Upper lobe of left lung (tissue), 6 donors: ENCODE data around the gene MS4A6A. TPM values are rescaled to one million over a fixed set of nuclear protein-coding genes. Genes with fewer than 3 reads are reported as not detected.

ENCODE experiments used
- ATAC-seq, 2 donors: fragments of 200-7000 bp; cut with Tn5 transposase; one replicate each; pipeline ENCODE4 v1.9.1; 2022; ENCODE audit warnings: mild to moderate bottlenecking in 2 of 2, moderate library complexity in 2 of 2; ENCODE audit not compliant: low FRiP score in 2 of 2
- DNase-seq, 2 donors: peaks; one replicate each; pipeline ENCODE4 v3.0.0-alpha.2; 2019 to 2020
- H3K27ac ChIP-seq, 4 donors: fragments of 200-600 bp; sonication (generic); one replicate each; pipeline ENCODE4 v1.5.1; 2016 to 2019
- H3K27me3 ChIP-seq, 4 donors: fragments of 200-600 bp; sonication (generic); one replicate each; pipeline ENCODE4 v1.5.1; 2017 to 2019
- H3K36me3 ChIP-seq, 4 donors: fragments of 200-600 bp; sonication (generic); one replicate each; pipeline ENCODE4 v1.5.1; 2016 to 2019
- H3K4me1 ChIP-seq, 4 donors: fragments of 200-600 bp; sonication (generic); one replicate each; pipeline ENCODE4 v1.5.1; 2018 to 2019
- H3K4me3 ChIP-seq, 4 donors: fragments of 200-600 bp; sonication (generic); one replicate each; pipeline ENCODE4 v1.5.1; 2017 to 2019; ENCODE audit warnings: mild to moderate bottlenecking in 2 of 4, moderate library complexity in 1 of 4
- H3K9me3 ChIP-seq, 4 donors: fragments of 200-600 bp; sonication (generic); one replicate each; pipeline ENCODE4 v1.5.1; 2018 to 2019
- EP300 ChIP-seq, 4 donors: sonication (generic); formaldehyde crosslinking; IDR thresholded peaks; one replicate each; pipeline ENCODE4 v1.5.1; 2017; ENCODE audit warnings: antibody characterized with exemption in 4 of 4, control low read depth in 2 of 4
- POLR2A ChIP-seq, 4 donors: fragments of 450-650 bp; IDR thresholded peaks; one replicate each; pipeline ENCODE4 v1.5.1; 2016 to 2017; ENCODE audit warnings: antibody characterized with exemption in 4 of 4, mild to moderate bottlenecking in 2 of 4
- POLR2AphosphoS5 ChIP-seq, 2 donors: sonication (generic); formaldehyde crosslinking; IDR thresholded peaks; one replicate each; pipeline ENCODE4 v1.5.1; 2017; ENCODE audit warnings: antibody characterized with exemption in 2 of 2
- WGBS, 2 donors: methylation state at CpG; one replicate each; pipeline ENCODE4 v1.1.5; 2017 to 2018; 5-methylcytosine and 5-hydroxymethylcytosine counted together
- total RNA-seq, 6 donors: library from RNA; depleted of rRNA in 4 of 6; stranded (reverse); fragments of >200 nt in 4 of 6; gene quantifications; one replicate each; pipeline versions ENCODE4 v1.1.0 to v1.2.1, GENCODE V29; 2016 to 2021
- TF ChIP-seq, protein P1 (sequence below), 6 experiments: fragments of 450-650 bp in 4 of 6; fragments of 200-600 bp in 2 of 6; sonication (generic) in 2 of 6; IDR thresholded peaks; one replicate each; pipeline ENCODE4 v1.5.1; 2016 to 2019; ENCODE audit warnings: antibody characterized with exemption in 6 of 6
- donor health status: DM: no; HTN: no; CAD: no; lungs with moderate emphysema.
- donor health status: DM: no; HTN: yes; CAD: no; lungs with severe emphysema.

The MS4A6A gene
- total RNA-seq, 6 donors from 2014 or later: 21.4 to 156 (median 97.0) TPM

DNA sequence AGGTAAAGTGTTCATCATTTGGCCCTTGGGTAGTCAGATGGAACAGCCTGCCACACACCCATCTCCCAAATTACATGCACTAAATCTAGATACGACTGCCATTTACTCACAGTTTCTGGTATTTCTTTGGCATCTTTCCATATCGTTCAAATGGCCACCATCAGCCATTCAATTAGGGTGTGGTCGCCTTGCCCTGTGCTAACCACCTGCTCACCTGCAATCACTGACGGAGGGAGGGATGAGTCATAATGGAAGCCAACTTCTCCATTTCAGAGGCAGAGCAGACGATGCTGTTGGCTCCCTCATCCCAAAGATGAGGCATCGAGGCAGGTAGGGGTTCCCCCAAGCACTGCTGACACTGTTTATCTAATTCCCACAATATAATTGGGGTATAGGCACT is 14.6 kb downstream of the MS4A6A start:
- Histone ChIP-seq H3K27me3 (no peaks in the 10 kb centered on the region), H3K36me3 (no peaks in the 10 kb centered on the region), H3K9me3 (no peaks in the 10 kb centered on the region), H3K27ac (no peak overlapping the region), H3K4me1 (no peaks in the 10 kb centered on the region), H3K4me3 (no peak overlapping the region)
- WGBS, 2 donors: 74 to 86% methylated on average over 6 of the region's 6 CpGs
- TF ChIP-seq EP300 (IDR thresholded peaks at IDR 0.05) (no peak), POLR2A (IDR thresholded peaks at IDR 0.05) (no peak), POLR2AphosphoS5 (IDR thresholded peaks at IDR 0.05) (no peak)
- TF ChIP-seq, protein P1, sequence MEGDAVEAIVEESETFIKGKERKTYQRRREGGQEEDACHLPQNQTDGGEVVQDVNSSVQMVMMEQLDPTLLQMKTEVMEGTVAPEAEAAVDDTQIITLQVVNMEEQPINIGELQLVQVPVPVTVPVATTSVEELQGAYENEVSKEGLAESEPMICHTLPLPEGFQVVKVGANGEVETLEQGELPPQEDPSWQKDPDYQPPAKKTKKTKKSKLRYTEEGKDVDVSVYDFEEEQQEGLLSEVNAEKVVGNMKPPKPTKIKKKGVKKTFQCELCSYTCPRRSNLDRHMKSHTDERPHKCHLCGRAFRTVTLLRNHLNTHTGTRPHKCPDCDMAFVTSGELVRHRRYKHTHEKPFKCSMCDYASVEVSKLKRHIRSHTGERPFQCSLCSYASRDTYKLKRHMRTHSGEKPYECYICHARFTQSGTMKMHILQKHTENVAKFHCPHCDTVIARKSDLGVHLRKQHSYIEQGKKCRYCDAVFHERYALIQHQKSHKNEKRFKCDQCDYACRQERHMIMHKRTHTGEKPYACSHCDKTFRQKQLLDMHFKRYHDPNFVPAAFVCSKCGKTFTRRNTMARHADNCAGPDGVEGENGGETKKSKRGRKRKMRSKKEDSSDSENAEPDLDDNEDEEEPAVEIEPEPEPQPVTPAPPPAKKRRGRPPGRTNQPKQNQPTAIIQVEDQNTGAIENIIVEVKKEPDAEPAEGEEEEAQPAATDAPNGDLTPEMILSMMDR (IDR thresholded peaks at IDR 0.05): no peak
- ATAC-seq: no peak
- DNase-seq: no peak

DNA sequence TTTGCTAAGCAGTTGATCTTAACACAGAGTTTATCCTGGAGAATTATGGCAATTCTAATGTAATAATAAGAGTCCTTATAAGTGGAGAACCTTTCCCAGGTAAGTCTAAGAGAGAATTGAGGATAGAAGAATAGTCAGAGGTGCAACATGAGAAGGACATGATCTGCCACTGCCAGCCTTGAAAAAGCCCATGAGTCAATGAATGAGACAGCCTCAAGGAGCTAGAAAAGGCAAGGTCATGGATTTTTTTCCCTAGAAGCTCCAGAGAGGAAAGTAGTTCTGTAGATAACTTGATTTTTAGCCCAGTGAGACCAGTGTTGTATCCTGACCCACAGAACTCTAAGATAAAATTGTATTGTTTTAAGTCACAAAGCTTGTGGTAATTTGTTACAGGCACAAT is 16.9 kb downstream of the MS4A6A start:
- ATAC-seq: no peak
- TF ChIP-seq POLR2A (IDR thresholded peaks at IDR 0.05) (no peak), EP300 (IDR thresholded peaks at IDR 0.05) (no peak), POLR2AphosphoS5 (IDR thresholded peaks at IDR 0.05) (no peak)
- TF ChIP-seq, protein P1 (IDR thresholded peaks at IDR 0.05): no peak
- H3K36me3 ChIP-seq: no peaks in the 10 kb centered on the region
- no peaks in the 10 kb centered on the region for H3K9me3 ChIP-seq
- no peaks in the 10 kb centered on the region for H3K4me1 ChIP-seq
- no peak overlapping the region for H3K4me3 ChIP-seq
- no peaks in the 10 kb centered on the region for H3K27me3 ChIP-seq
- H3K27ac ChIP-seq: no peak overlapping the region
- no peak for DNase-seq

DNA sequence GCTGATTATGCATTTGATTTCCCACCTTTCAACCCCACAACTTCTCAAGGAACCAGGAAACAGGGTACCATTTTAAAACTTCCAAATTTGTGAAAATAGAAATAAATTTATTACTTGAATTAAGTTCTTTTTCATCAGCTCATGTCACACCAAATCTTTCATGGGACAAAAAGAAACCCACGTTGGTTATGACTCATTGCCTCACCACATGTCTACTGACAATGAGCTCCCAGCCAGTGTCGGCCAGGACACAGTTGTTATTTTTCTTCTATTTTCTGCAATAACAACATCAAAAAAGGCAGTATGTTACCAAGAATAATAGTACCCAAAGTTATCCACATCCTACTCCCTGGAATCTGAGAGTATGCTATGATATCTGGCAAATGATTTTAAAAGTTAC is 17.3 kb downstream of the MS4A6A start:
- no peak overlapping the region for H3K4me3 ChIP-seq
- no peak overlapping the region for H3K27ac ChIP-seq
- no peak for ATAC-seq
- no peak for DNase-seq
- H3K4me1 ChIP-seq: no peaks in the 10 kb centered on the region
- 61 to 62% methylated on average over 2 of the region's 2 CpGs for WGBS, 2 donors
- H3K27me3 ChIP-seq: no peaks in the 10 kb centered on the region
- no peaks in the 10 kb centered on the region for H3K36me3 ChIP-seq
- TF ChIP-seq EP300 (IDR thresholded peaks at IDR 0.05): no peak
- no peak for TF ChIP-seq POLR2A (IDR thresholded peaks at IDR 0.05)
- TF ChIP-seq, protein P1 (IDR thresholded peaks at IDR 0.05): no peak
- TF ChIP-seq POLR2AphosphoS5 (IDR thresholded peaks at IDR 0.05): no peak
- no peaks in the 10 kb centered on the region for H3K9me3 ChIP-seq

DNA sequence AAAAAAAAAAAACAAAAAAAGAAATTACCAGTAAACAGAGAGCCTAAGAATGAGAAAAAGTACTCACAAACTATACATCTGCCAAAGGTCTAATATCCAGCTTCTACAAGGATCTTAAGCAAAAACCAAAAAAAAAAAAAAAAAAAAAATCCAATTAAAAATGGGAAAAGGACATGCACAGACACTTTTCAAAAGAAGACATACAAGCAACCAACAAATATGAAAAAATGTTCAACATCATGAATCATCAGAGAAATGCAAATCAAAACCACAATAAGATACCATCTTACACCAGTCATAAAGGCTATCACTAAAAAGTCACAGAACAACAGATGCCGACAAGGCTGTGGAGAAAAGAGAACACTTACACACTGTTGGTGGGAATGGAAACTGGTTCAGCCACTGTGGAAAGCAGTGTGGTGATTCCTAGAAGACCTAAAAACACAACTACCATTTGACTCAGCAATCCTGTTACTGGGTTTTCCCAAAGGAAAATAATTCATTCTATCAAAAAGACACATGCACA is 18.3 kb downstream of the MS4A6A start:
- Histone ChIP-seq H3K4me1 (no peaks in the 10 kb centered on the region), H3K27ac (no peak overlapping the region), H3K27me3 (no peaks in the 10 kb centered on the region), H3K9me3 (no peaks in the 10 kb centered on the region), H3K36me3 (no peaks in the 10 kb centered on the region), H3K4me3 (no peak overlapping the region)
- WGBS, 2 donors: 91 to 95% methylated on average over 1 of the region's 1 CpG
- DNase-seq (no peak), ATAC-seq (no peak)
- no peak for TF ChIP-seq EP300 (IDR thresholded peaks at IDR 0.05)
- TF ChIP-seq, protein P1 (IDR thresholded peaks at IDR 0.05): no peak
- TF ChIP-seq POLR2AphosphoS5 (IDR thresholded peaks at IDR 0.05): no peak
- no peak for TF ChIP-seq POLR2A (IDR thresholded peaks at IDR 0.05)

DNA sequence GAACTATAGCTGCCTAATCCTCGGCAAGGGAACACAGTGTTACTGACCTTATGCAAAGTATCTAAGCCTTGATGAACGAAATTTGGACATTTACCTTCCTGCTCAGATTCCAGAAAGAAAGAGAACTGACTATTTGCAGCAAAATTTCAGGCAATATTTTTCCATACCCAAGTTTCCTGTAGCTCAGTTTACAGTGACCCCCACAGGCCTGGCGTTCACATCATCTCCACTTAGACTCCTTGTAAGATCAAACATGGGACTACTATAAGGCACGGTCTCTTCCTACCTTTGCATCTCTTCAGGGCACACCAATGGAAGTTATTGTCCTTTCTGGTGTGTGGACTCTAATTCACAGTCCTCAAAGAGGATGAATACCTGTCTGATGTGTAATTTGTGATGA is 21.1 kb downstream of the MS4A6A start:
- TF ChIP-seq EP300 (IDR thresholded peaks at IDR 0.05) (no peak), POLR2A (IDR thresholded peaks at IDR 0.05) (no peak), POLR2AphosphoS5 (IDR thresholded peaks at IDR 0.05) (no peak)
- TF ChIP-seq, protein P1 (IDR thresholded peaks at IDR 0.05): no peak
- H3K4me3 ChIP-seq: no peak overlapping the region
- H3K4me1 ChIP-seq: no peaks in the 10 kb centered on the region
- no peaks in the 10 kb centered on the region for H3K9me3 ChIP-seq
- H3K27ac ChIP-seq: no peak overlapping the region
- WGBS, 2 donors: 78 to 84% methylated on average over 4 of the region's 4 CpGs
- H3K27me3 ChIP-seq: no peaks in the 10 kb centered on the region
- H3K36me3 ChIP-seq: no peaks in the 10 kb centered on the region
- DNase-seq: no peak
- ATAC-seq: no peak
